GM19395 (cell line): ENCODE results near the gene FBXO28.

Source experiments
- ATAC-seq: cut with Tn5 transposase; IDR thresholded peaks from one replicate; pipeline ENCODE4 v1.9.1; 2021; ENCODE audit warnings: mild to moderate bottlenecking, moderate library complexity; ENCODE audit not compliant: unreplicated experiment

FBXO28 gene

GRCh38 chr1:224149709-224150108 lies 35.8 kb downstream of the FBXO28 start:
- ATAC-seq, result no peak

GRCh38 chr1:224151117-224151516 lies 37.2 kb downstream of the FBXO28 start:
- no peak for ATAC-seq

GRCh38 chr1:224157316-224157715 lies 43.4 kb downstream of the FBXO28 start:
- ATAC-seq, result no peak

GRCh38 chr1:224159541-224159940 lies 45.6 kb downstream of the FBXO28 start:
- no peak for ATAC-seq

GRCh38 chr1:224160171-224160682 lies 46.3 kb downstream of the FBXO28 start:
- no peak for ATAC-seq

GRCh38 chr1:224162768-224163167 lies 48.9 kb downstream of the FBXO28 start:
- no peak for ATAC-seq

- no peak for ATAC-seq
Measured at GRCh38 chr1:224163311-224163710, 49.4 kb downstream of the FBXO28 start.

- peak; percentile 96 for ATAC-seq
Measured at GRCh38 chr1:224168859-224169380, 55.0 kb downstream of the FBXO28 start.

GRCh38 chr1:224169718-224170270 lies 55.9 kb downstream of the FBXO28 start:
- ATAC-seq, result no peak

- no peak for ATAC-seq
Measured at GRCh38 chr1:224170343-224170742, 56.4 kb downstream of the FBXO28 start.

- no peak for ATAC-seq
Measured at GRCh38 chr1:224170748-224171478, 57.0 kb downstream of the FBXO28 start.

GRCh38 chr1:224172229-224172628 lies 58.3 kb downstream of the FBXO28 start:
- no peak for ATAC-seq

GRCh38 chr1:224173523-224173922 lies 59.6 kb downstream of the FBXO28 start:
- ATAC-seq, result no peak

GRCh38 chr1:224175617-224176016 lies 61.7 kb downstream of the FBXO28 start:
- no peak for ATAC-seq

- no peak for ATAC-seq
Measured at GRCh38 chr1:224177356-224177999, 63.6 kb downstream of the FBXO28 start.

GRCh38 chr1:224178894-224179293 lies 65.0 kb downstream of the FBXO28 start:
- ATAC-seq, result no peak

- no peak for ATAC-seq
Measured at GRCh38 chr1:224180783-224181452, 67.0 kb downstream of the FBXO28 start.

- no peak for ATAC-seq
Measured at GRCh38 chr1:224181453-224181810, 67.5 kb downstream of the FBXO28 start.

- ATAC-seq, result peak; percentile 59
Measured at GRCh38 chr1:224182057-224182865, 68.3 kb downstream of the FBXO28 start.

GRCh38 chr1:224182866-224183590 lies 69.1 kb downstream of the FBXO28 start, which contains the start of gene DEGS1:
TSS of gene DEGS1 (plus strand) at chr1:224183240. CDS start at chr1:224183337, 97 bp downstream.
- peak; percentile 75 for ATAC-seq
